Activated CD4-positive, alpha-beta memory T cell treated with anti-CD3 and anti-CD28 coated beads for 36 hours (primary cell): ENCODE measurements around the gene ATP8B1. TPM values are rescaled to one million over a fixed set of nuclear protein-coding genes. Genes with fewer than 3 reads are reported as not detected.
"Not testable (repeated sequence)": the region's sequence is repeated elsewhere in the genome, so short reads cannot be mapped to it uniquely, and the experiment has no call there.

Experiments used
- CTCF ChIA-PET: fragments of 350-600 bp; sonication (Branson Sonifier 250); formaldehyde crosslinking; loops from one replicate; lab custom pipeline; 2021; ENCODE audit warnings: antibody characterized with exemption, inconsistent platforms; lab: Charles Lee
- POLR2A ChIA-PET: fragments of 350-600 bp; sonication (Branson Sonifier 250); formaldehyde crosslinking; loops from one replicate; lab custom pipeline; 2021; ENCODE audit warnings: antibody characterized with exemption; lab: Charles Lee
- DNase-seq: peaks from one replicate; pipeline ENCODE4 v3.0.0-alpha.2; 2020
- H3K27ac Mint-ChIP-seq: one replicate; pipeline ENCODE4 v1.8.0; 2021; ENCODE audit warnings: mixed read lengths
- H3K27me3 Mint-ChIP-seq: one replicate; pipeline ENCODE4 v1.8.0; 2021; ENCODE audit warnings: mixed read lengths
- H3K36me3 Mint-ChIP-seq: one replicate; pipeline ENCODE4 v1.8.0; 2021; ENCODE audit warnings: mixed read lengths
- H3K4me1 Mint-ChIP-seq: one replicate; pipeline ENCODE4 v1.8.0; 2021; ENCODE audit warnings: low read depth, mixed read lengths
- H3K4me3 Mint-ChIP-seq: one replicate; pipeline ENCODE4 v1.8.0; 2021; ENCODE audit warnings: mild to moderate bottlenecking, mixed read lengths
- H3K9me3 Mint-ChIP-seq: one replicate; pipeline ENCODE4 v1.8.0; 2021; ENCODE audit warnings: mixed read lengths
- intact Hi-C: fragments of 100-400 bp; cut with micrococcal nuclease; formaldehyde crosslinking; loops from one replicate; pipeline ENCODE4 v1.15.1; 2023
- total RNA-seq, 2 experiments: library from RNA; stranded (reverse); gene quantifications; one replicate each; pipeline ENCODE4 v1.2.3, GENCODE V29; 2021

ATP8B1 gene
- total RNA-seq: not detected

DNA sequence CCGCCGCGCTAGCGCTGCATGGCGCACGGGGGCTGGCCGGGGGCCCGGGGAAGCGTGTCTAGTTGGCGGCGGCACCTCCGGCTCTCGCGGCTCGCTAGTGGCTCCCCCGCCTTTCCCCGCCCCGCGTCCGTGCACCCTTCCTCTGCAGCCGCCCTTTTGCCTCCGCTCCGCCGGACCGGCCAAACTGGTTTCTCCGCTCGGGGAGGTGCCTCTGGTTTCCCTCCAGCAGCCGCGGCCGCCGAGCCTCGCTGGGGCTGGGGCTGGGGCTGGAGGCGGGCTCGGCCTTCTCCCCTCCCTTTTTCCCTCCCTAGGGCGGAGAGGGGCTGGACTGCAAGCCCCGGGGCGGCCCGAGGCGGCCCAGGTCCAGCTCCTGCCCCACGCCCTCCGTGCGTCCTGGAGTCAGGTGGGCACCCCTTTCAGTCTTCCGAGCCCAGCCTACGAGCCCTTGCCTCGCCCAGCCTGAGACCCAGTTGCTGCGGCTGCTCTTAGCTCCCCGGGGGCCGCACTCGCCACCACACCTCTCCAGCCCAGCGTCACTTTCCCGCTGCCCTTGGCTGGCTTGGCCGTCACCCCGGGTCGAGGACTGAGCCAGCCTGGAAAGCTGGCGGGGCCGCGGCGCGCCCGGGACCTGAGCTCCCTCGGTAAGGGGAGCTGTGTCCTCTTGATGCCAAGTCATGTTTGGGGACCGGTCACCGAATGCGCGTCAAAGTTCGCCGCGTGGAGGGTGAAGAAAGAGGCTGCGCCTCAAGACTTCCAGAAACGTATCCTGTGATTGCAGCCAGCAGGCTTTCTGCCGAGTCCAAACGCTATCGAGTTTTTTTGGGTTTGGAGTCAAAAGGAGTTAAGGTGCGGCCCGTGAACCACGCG lies at the start of gene ATP8B1:
Gene ATP8B1 (minus strand): TSS at position 213 of the 867 bp plus-strand sequence. CDS start 71,508 bp downstream, outside the sequence.
- Mint-ChIP-seq H3K4me1 (peaks cover 10% of the 10 kb centered on the region), H3K9me3 (no peaks in the 10 kb centered on the region), H3K27me3 (peaks cover 40% of the 10 kb centered on the region), H3K27ac (no peak within 1 kb of the TSS), H3K36me3 (no peaks in the 10 kb centered on the region), H3K4me3 (peak within 1 kb of the TSS; percentile 52)
- CTCF ChIA-PET: no interaction called here
- intact Hi-C loops: loop anchor here (5.0 kb wide), 1 partner anchor 39 kb away; no protein-coding TSS in a partner anchor
- POLR2A ChIA-PET: no interaction called here
- DNase-seq: no peak

DNA sequence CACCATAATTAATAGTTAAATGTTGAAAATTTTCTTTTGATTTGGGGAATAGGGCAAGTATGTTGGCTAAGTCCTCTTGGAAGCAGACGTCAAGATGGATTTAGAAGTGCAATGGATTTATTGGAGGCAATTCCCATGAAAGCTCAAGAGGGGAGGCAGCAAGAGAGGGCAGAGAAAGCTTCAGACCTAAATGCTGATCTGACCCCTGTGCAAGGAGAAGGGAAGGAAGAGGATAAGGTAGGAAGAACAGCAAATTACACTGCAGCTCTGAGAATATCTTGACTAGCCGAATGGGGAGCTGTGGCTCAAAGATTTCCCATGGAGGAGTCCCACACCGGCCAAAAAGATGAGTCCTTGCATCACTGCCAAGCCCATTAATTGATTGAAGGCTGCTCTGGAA lies 46.9 kb upstream of the ATP8B1 start:
- no peaks in the 10 kb centered on the region for H3K36me3 Mint-ChIP-seq
- intact Hi-C loops: no loop called here
- no peak overlapping the region for H3K4me3 Mint-ChIP-seq
- no peak overlapping the region for H3K27ac Mint-ChIP-seq
- H3K4me1 Mint-ChIP-seq: no peaks in the 10 kb centered on the region
- CTCF ChIA-PET: no interaction called here
- peaks cover 15% of the 10 kb centered on the region for H3K27me3 Mint-ChIP-seq
- DNase-seq: no peak
- H3K9me3 Mint-ChIP-seq: peaks cover 3% of the 10 kb centered on the region
- POLR2A ChIA-PET: no interaction called here

GRCh38 chr18:57848374-57848773 lies 45.3 kb upstream of the ATP8B1 start:
- CTCF ChIA-PET, intact Hi-C loops, H3K27ac Mint-ChIP-seq, H3K36me3 Mint-ChIP-seq, H3K9me3 Mint-ChIP-seq, H3K4me3 Mint-ChIP-seq, POLR2A ChIA-PET, H3K4me1 Mint-ChIP-seq, DNase-seq: not testable (repeated sequence)
- H3K27me3 Mint-ChIP-seq: peaks cover 26% of the 10 kb centered on the region

DNA sequence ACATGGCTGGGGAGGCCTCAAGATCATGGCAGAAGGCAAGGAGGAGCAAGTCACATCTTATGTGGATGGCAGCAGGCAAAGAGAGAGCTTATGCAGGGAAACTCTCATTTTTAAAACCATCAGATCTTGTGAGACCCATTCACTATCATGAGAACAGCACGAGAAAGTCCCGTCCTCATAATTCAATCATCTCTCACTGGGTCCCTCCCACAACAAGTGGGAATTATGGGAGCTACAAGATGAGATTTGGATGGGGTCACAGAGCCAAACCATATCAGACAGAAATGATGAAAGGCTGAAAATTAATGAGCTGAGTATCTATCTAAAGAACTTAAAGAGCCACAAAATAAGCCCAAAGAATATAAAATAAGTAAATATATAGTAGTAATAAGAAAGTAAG lies 44.3 kb upstream of the ATP8B1 start:
- H3K4me3 Mint-ChIP-seq, POLR2A ChIA-PET, CTCF ChIA-PET, H3K27ac Mint-ChIP-seq, DNase-seq, H3K4me1 Mint-ChIP-seq, H3K36me3 Mint-ChIP-seq, H3K9me3 Mint-ChIP-seq, intact Hi-C loops: not testable (repeated sequence)
- peaks cover 33% of the 10 kb centered on the region for H3K27me3 Mint-ChIP-seq

- H3K9me3 Mint-ChIP-seq: peaks cover 3% of the 10 kb centered on the region
- POLR2A ChIA-PET: no interaction called here
- no peaks in the 10 kb centered on the region for H3K36me3 Mint-ChIP-seq
- H3K4me1 Mint-ChIP-seq: peaks cover 12% of the 10 kb centered on the region
- DNase-seq: no peak
- H3K27ac Mint-ChIP-seq: no peak overlapping the region
- H3K27me3 Mint-ChIP-seq: peaks cover 29% of the 10 kb centered on the region
- no peak overlapping the region for H3K4me3 Mint-ChIP-seq
- CTCF ChIA-PET: interaction anchor here (0.6 kb wide), 1 partner anchor 36 kb away, joined by 3 read pairs; no protein-coding TSS in a partner anchor
- intact Hi-C loops: no loop called here
Observed at GRCh38 chr18:57846258-57846657, 43.1 kb upstream of the ATP8B1 start.

- Mint-ChIP-seq H3K4me1 (peaks cover 15% of the 10 kb centered on the region), H3K36me3 (no peaks in the 10 kb centered on the region), H3K9me3 (peaks cover 3% of the 10 kb centered on the region), H3K4me3 (no peak overlapping the region), H3K27ac (no peak overlapping the region), H3K27me3 (peaks cover 29% of the 10 kb centered on the region)
- intact Hi-C loops: no loop called here
- ChIA-PET CTCF (interaction anchor here (0.6 kb wide), 1 partner anchor 36 kb away, joined by 3 read pairs; no protein-coding TSS in a partner anchor), POLR2A (no interaction called here)
- DNase-seq: no peak
Observed at GRCh38 chr18:57845605-57846074, 42.5 kb upstream of the ATP8B1 start.

DNA sequence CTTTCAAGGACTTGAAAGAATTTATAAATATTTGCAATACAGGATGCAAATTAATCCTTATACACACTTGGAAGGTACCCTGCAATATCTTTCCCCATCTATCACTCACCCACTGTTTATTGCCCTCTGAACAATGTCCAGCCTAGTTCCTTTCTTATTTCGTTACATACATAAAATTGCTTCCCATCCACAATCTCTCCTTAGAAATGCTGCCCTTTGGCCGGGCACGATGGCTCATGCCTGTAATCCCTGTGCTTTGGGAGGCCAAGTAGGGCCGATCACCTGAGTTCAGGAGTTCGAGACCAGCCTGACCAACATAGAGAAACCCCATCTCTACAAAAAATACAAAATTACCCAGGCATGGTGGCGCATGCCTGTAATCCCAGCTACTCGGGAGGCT lies 41.2 kb upstream of the ATP8B1 start:
- POLR2A ChIA-PET: no interaction called here

DNA sequence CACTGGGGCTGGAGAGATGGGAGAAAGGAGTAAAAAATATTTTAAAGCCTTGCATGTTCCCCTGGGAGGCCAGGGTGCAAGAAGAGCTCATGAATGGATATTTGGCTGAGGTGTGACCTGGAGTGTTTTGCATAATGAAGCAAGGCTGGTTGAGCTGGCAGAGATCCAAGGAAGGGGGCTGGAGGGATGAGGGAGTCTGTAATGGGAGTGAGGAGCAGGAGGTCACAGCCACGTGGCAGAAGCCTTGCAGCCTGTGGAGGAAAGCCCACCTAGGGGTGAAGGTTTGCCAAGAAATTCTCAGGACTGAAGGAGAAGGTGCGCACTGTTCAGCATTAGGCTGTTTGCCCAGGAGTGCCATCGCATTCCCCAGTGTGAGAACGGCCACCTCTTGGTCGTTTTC lies 40.3 kb upstream of the ATP8B1 start:
- ChIA-PET POLR2A (no interaction called here), CTCF (no interaction called here)
- Mint-ChIP-seq H3K4me3 (no peak overlapping the region), H3K36me3 (no peaks in the 10 kb centered on the region), H3K27me3 (peaks cover 37% of the 10 kb centered on the region), H3K4me1 (peaks cover 18% of the 10 kb centered on the region), H3K27ac (no peak overlapping the region), H3K9me3 (no peaks in the 10 kb centered on the region)
- intact Hi-C loops: loop anchor here (5.0 kb wide), 1 partner anchor 41 kb away; the partner anchor contains the start of gene ATP8B1
- no peak for DNase-seq

More for the DNA sequence above, 41.2 kb upstream of the ATP8B1 start:
- intact Hi-C loops: loop anchor here (5.0 kb wide), 1 partner anchor 42 kb away; the partner anchor contains the start of gene ATP8B1
- peaks cover 30% of the 10 kb centered on the region for H3K27me3 Mint-ChIP-seq
- CTCF ChIA-PET: no interaction called here
- H3K36me3 Mint-ChIP-seq: no peaks in the 10 kb centered on the region
- H3K4me1 Mint-ChIP-seq: peaks cover 15% of the 10 kb centered on the region
- no peaks in the 10 kb centered on the region for H3K9me3 Mint-ChIP-seq
- DNase-seq: no peak
- no peak overlapping the region for H3K27ac Mint-ChIP-seq
- H3K4me3 Mint-ChIP-seq: no peak overlapping the region

DNA sequence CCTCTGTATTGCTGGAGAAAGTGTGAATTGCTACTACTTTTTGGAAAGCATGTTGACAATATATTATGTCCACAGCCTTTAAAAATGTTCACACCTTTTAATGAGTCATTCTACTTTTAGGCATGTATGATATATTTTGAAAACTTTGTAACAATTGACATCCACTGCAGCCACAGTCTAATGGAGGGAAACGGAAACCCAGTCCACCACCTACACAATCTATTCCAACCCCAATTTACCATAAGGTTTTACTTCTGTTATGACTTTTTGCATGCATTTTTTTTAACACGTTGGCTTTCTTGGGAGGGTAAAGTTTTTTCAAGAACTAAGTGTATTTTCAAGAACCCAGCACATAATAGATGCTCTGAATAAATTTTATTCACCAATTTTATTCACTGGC lies 38.5 kb upstream of the ATP8B1 start:
- Mint-ChIP-seq H3K36me3 (no peaks in the 10 kb centered on the region), H3K4me3 (no peak overlapping the region), H3K4me1 (peaks cover 25% of the 10 kb centered on the region), H3K9me3 (no peaks in the 10 kb centered on the region), H3K27me3 (peaks cover 40% of the 10 kb centered on the region), H3K27ac (peak overlapping the region; percentile 18)
- DNase-seq: peak; percentile 28
- ChIA-PET POLR2A (no interaction called here), CTCF (no interaction called here)
- intact Hi-C loops: loop anchor here (1.0 to 5.0 kb wide), 2 partner anchors 8 to 39 kb away; partner anchors contain the start of gene ATP8B1

GRCh38 chr18:57839942-57840381 lies 36.8 kb upstream of the ATP8B1 start:
- peaks cover 43% of the 10 kb centered on the region for H3K27me3 Mint-ChIP-seq
- CTCF ChIA-PET: interaction anchor here (0.6 kb wide), 1 partner anchor 296 kb away, joined by 3 read pairs; no protein-coding TSS in a partner anchor

GRCh38 chr18:57837917-57838548 lies 34.9 kb upstream of the ATP8B1 start:
- no peak overlapping the region for H3K4me3 Mint-ChIP-seq
- peaks cover 34% of the 10 kb centered on the region for H3K27me3 Mint-ChIP-seq
- intact Hi-C loops: loop anchor here (10.0 kb wide), 2 partner anchors 833 to 1183 kb away; partner anchors contain the start of gene WDR7
- H3K9me3 Mint-ChIP-seq: no peaks in the 10 kb centered on the region
- no peak overlapping the region for H3K27ac Mint-ChIP-seq
- no peaks in the 10 kb centered on the region for H3K36me3 Mint-ChIP-seq
- CTCF ChIA-PET: interaction anchor here (0.6 to 1.6 kb wide), 3 partner anchors 21 to 502 kb away, joined by 3 to 5 read pairs (median 3); partner anchors contain the start of gene NEDD4L
- DNase-seq: peak; percentile 73
- H3K4me1 Mint-ChIP-seq: peaks cover 36% of the 10 kb centered on the region
- POLR2A ChIA-PET: interaction anchor here (0.6 kb wide), 1 partner anchor 198 kb away, joined by 5 read pairs; no protein-coding TSS in a partner anchor

More at GRCh38 chr18:57839942-57840381, 36.8 kb upstream of the ATP8B1 start:
- intact Hi-C loops: loop anchor here (5.0 to 10.0 kb wide), 3 partner anchors 38 to 1185 kb away; partner anchors contain the start of genes ATP8B1 and WDR7
- Mint-ChIP-seq H3K4me3 (no peak overlapping the region), H3K36me3 (no peaks in the 10 kb centered on the region), H3K27ac (no peak overlapping the region), H3K9me3 (no peaks in the 10 kb centered on the region), H3K4me1 (peaks cover 25% of the 10 kb centered on the region)
- POLR2A ChIA-PET: no interaction called here
- no peak for DNase-seq
